RWPE1 (cell line): Measurements from ENCODE around the gene LIPC.

ENCODE experiments used
- CTCF ChIA-PET: fragments of 350-600 bp; sonication (Branson Sonifier 250); formaldehyde crosslinking; extraction: SDS; loops from one replicate; lab custom pipeline; 2021; lab: Yijun Ruan, JAX
- POLR2A ChIA-PET: fragments of 400-600 bp; formaldehyde crosslinking; extraction: SDS; loops from one replicate; lab custom pipeline; 2020; ENCODE audit warnings: antibody characterized with exemption; ENCODE audit not compliant: low non-redundant PET; lab: Yijun Ruan, JAX
- DNase-seq: peaks from one replicate; pipeline ENCODE4 v3.0.0; 2012; ENCODE audit warnings: low spot score
- H3K27ac ChIP-seq: fragments of 450-650 bp; 2 replicates; pipeline ENCODE4 v1.5.1; 2017
- CTCF ChIP-seq: fragments of 450-650 bp; conservative IDR thresholded peaks from 2 replicates; pipeline ENCODE4 v1.5.1; 2017; ENCODE audit warnings: low read depth, mild to moderate bottlenecking

LIPC gene

GRCh38 chr15:58544756-58545155 is 113.0 kb downstream of the LIPC start:
- POLR2A ChIA-PET: no interaction called here
- CTCF ChIA-PET: no interaction called here
- no peak overlapping the region for H3K27ac ChIP-seq
- TF ChIP-seq CTCF: no peak
- DNase-seq: no peak

- POLR2A ChIA-PET: no interaction called here
- TF ChIP-seq CTCF: no peak
- CTCF ChIA-PET: no interaction called here
- H3K27ac ChIP-seq: no peak overlapping the region
- no peak for DNase-seq
These were observed 113.7 kb downstream of the LIPC start for GRCh38 chr15:58545307-58546065.

GRCh38 chr15:58546066-58546591 is 114.3 kb downstream of the LIPC start:
- DNase-seq: no peak
- TF ChIP-seq CTCF: no peak
- ChIA-PET POLR2A (no interaction called here), CTCF (no interaction called here)
- no peak overlapping the region for H3K27ac ChIP-seq

- CTCF ChIA-PET: interaction anchor here (0.6 kb wide), 2 partner anchors 105 to 888 kb away, joined by 3 read pairs; no protein-coding TSS in a partner anchor
- no peak for TF ChIP-seq CTCF
- POLR2A ChIA-PET: no interaction called here
- peak; percentile 73 for DNase-seq
- peak overlapping the region; percentile 38 for H3K27ac ChIP-seq
These were observed 115.1 kb downstream of the LIPC start for GRCh38 chr15:58546635-58547627.

GRCh38 chr15:58547628-58548307 is 116.0 kb downstream of the LIPC start:
- DNase-seq: no peak
- TF ChIP-seq CTCF: no peak
- CTCF ChIA-PET: interaction anchor here (0.6 kb wide), 1 partner anchor 106 kb away, joined by 3 read pairs; no protein-coding TSS in a partner anchor
- H3K27ac ChIP-seq: no peak overlapping the region; the same call in 1 of the 2 replicates
- POLR2A ChIA-PET: no interaction called here
